ENCODE results near the gene NAALADL1. TPM values are rescaled to one million over a fixed set of nuclear protein-coding genes. Genes with fewer than 3 reads are reported as not detected.

Gene NAALADL1
- total and polyA plus RNA-seq, 2 of the 4 experiments (the other 2 are of a cell fraction) = 3.8 to 5.8 TPM

- H3K56ac ChIP-seq (ENCODE audit: extremely low read depth, insufficient read depth, low read length) = no peak overlapping the region
- CTCF ChIA-PET = no interaction called here
- H3K27me3 ChIP-seq (ENCODE audit: control insufficient read depth, insufficient read depth, low read length) = no peaks in the 10 kb centered on the region
- H3K18ac ChIP-seq (ENCODE audit: low read depth, low read length) = no peak overlapping the region
- H2AK5ac ChIP-seq (ENCODE audit: low read depth, low read length) = no peak overlapping the region
- dilution Hi-C loops (cut with HindIII; ENCODE audit: low sequenced_read_pairs, unreplicated experiment) = no loop called here
- no peak overlapping the region for H3K27ac ChIP-seq (ENCODE audit: insufficient read depth, low read length)
- no peak overlapping the region for H2BK20ac ChIP-seq (ENCODE audit: low read depth, low read length)
- 80% methylated on average over 1 of the region's 7 CpGs; no CpG with 5 or more reads in 1 of the 2 experiments for WGBS, 2 experiments (ENCODE audit: extremely low coverage in 2 of 2, insufficient read length in 1 of 2)
- H4K91ac ChIP-seq (ENCODE audit: insufficient read depth, low read depth, low read length) = no peak overlapping the region
- H3K4ac ChIP-seq (ENCODE audit: low read depth, low read length) = no peak overlapping the region
- H4K5ac ChIP-seq (ENCODE audit: low read depth, low read length) = no peak overlapping the region
- no peak overlapping the region for H3K14ac ChIP-seq (replicated peaks; ENCODE audit: low read depth, low read length)
- no peaks in the 10 kb centered on the region for H3K36me3 ChIP-seq (ENCODE audit: control insufficient read depth, insufficient read depth, low read length)
- H3K23ac ChIP-seq (ENCODE audit: low read depth, low read length) = no peak overlapping the region
- no peaks in the 10 kb centered on the region; a peak in 1 of 4 replicates for H3K79me1 ChIP-seq (ENCODE audit: low read depth in 1 of 2, low read length in 2 of 2)
- in situ Hi-C loops (cut with MboI; ENCODE audit: low sequenced_read_pairs) = loop anchor here (10.0 kb wide), 1 partner anchor 158 kb away; the partner anchor contains the start of gene CDC42BPG
- H3K4me2 ChIP-seq (ENCODE audit: low read depth, low read length) = no peak overlapping the region
- BruUV-seq (replicated peaks) = no TSS peak
- H3K9ac ChIP-seq (ENCODE audit: low read depth, low read length) = no peak overlapping the region
- H3K4me3 ChIP-seq (ENCODE audit: insufficient read depth, low read depth, low read length) = no peak overlapping the region
- DNase-seq (peak; percentile 66), ATAC-seq (ENCODE audit: low read depth) (peak; percentile 55)
- intact Hi-C loops (cut with micrococcal nuclease) = no loop called here
- peaks cover 5% of the 10 kb centered on the region; the same call in 1 of the 2 replicates for H3K4me1 ChIP-seq (ENCODE audit: control insufficient read depth, insufficient read depth, low read length)
- peak overlapping the region; percentile 21 for H2AFZ ChIP-seq (replicated peaks; ENCODE audit: low read length, poor library complexity)
- H2BK15ac ChIP-seq (ENCODE audit: low read depth, low read length) = no peak overlapping the region
- peaks cover 11% of the 10 kb centered on the region for H3K9me1 ChIP-seq (ENCODE audit: insufficient read depth, low read length)
- H4K20me1 ChIP-seq (ENCODE audit: insufficient read depth, low read length) = no peaks in the 10 kb centered on the region
- H2AK9ac ChIP-seq (replicated peaks; ENCODE audit: low read depth, low read length, poor library complexity) = no peak overlapping the region
- POLR2A ChIA-PET (ENCODE audit: unreplicated experiment) = no interaction called here
- TF ChIP-seq MXI1 (IDR thresholded peaks at IDR 0.05; ENCODE audit: borderline replicate concordance, low read depth, low read length) (peak; percentile 73; the same call in 1 of the 2 replicates), RCOR1 (IDR thresholded peaks at IDR 0.05; ENCODE audit: insufficient replicate concordance, low read length) (peak; percentile 56), CHD1 (IDR thresholded peaks at IDR 0.05; ENCODE audit: low read depth, low read length) (no peak), MAZ (IDR thresholded peaks at IDR 0.05; ENCODE audit: borderline replicate concordance, low read depth, low read length) (no peak), SMC3 (IDR thresholded peaks at IDR 0.05; ENCODE audit: low read depth, low read length) (no peak)
- H2BK5ac ChIP-seq (ENCODE audit: low read depth, low read length, poor library complexity, severe bottlenecking) = no peak overlapping the region
- H2BK120ac ChIP-seq (ENCODE audit: low read depth, low read length) = no peak overlapping the region
- no peaks in the 10 kb centered on the region for H3K9me3 ChIP-seq (ENCODE audit: control insufficient read depth, insufficient read depth, low read length)
- no peak overlapping the region for H4K8ac ChIP-seq (ENCODE audit: low read depth in 2 of 2, low read length in 2 of 2)
Observed at GRCh38 chr11:65003282-65003681, 55.1 kb downstream of the NAALADL1 start.
